Activated CD8-positive, alpha-beta T cell treated with anti-CD3 and anti-CD28 coated beads for 36 hours (primary cell): ENCODE results near the gene ERAL1. TPM values are rescaled to one million over a fixed set of nuclear protein-coding genes. Genes with fewer than 3 reads are reported as not detected.
"Not testable (repeated sequence)": the region's sequence is repeated elsewhere in the genome, so short reads cannot be mapped to it uniquely, and the experiment has no call there.

Experiments used
- ATAC-seq: fragments of 200-7000 bp; cut with Tn5 transposase; one replicate; pipeline ENCODE4 v1.10.0; 2021; ENCODE audit warnings: mild to moderate bottlenecking, moderate library complexity
- CTCF ChIA-PET: fragments of 350-600 bp; sonication (Branson Sonifier 250); formaldehyde crosslinking; loops from one replicate; lab custom pipeline; 2021; ENCODE audit warnings: antibody characterized with exemption; lab: Charles Lee
- POLR2A ChIA-PET: fragments of 350-600 bp; sonication (Branson Sonifier 250); formaldehyde crosslinking; loops from one replicate; lab custom pipeline; 2021; ENCODE audit warnings: antibody characterized with exemption; lab: Charles Lee
- DNase-seq: peaks from one replicate; pipeline ENCODE4 v3.0.0-alpha.2; 2020
- H3K27ac Mint-ChIP-seq: one replicate; pipeline ENCODE4 v1.8.0; 2021; ENCODE audit warnings: mild to moderate bottlenecking, mixed read lengths
- H3K27me3 Mint-ChIP-seq: one replicate; pipeline ENCODE4 v1.8.0; 2021; ENCODE audit warnings: mixed read lengths
- H3K36me3 Mint-ChIP-seq: one replicate; pipeline ENCODE4 v1.8.0; 2021; ENCODE audit warnings: low read depth, mixed read lengths
- H3K4me1 Mint-ChIP-seq: one replicate; pipeline ENCODE4 v1.8.0; 2021; ENCODE audit warnings: low read depth, mixed read lengths
- H3K4me3 Mint-ChIP-seq: one replicate; pipeline ENCODE4 v1.8.0; 2021; ENCODE audit warnings: mild to moderate bottlenecking, moderate library complexity, mixed read lengths
- H3K9me3 Mint-ChIP-seq: one replicate; pipeline ENCODE4 v1.8.0; 2021; ENCODE audit warnings: mixed read lengths
- CTCF ChIP-seq: fragments of 200-600 bp; IDR thresholded peaks from one replicate; pipeline ENCODE4 v1.8.0; 2022; ENCODE audit warnings: antibody characterized with exemption, mild to moderate bottlenecking
- intact Hi-C: fragments of 100-400 bp; cut with micrococcal nuclease; formaldehyde crosslinking; loops from one replicate; pipeline ENCODE4 v1.10.0; 2022
- total RNA-seq, 2 experiments: library from RNA; stranded (reverse); gene quantifications; one replicate each; pipeline ENCODE4 v1.2.3, GENCODE V29; 2021

ERAL1 gene
- total RNA-seq, 2 experiments from 2014 or later = 58.2 to 60.0 TPM

- intact Hi-C loops = loop anchor here (5.0 kb wide), 3 partner anchors 44 to 176 kb away; partner anchors contain the start of genes NEK8 and TLCD1
- POLR2A ChIA-PET = interaction anchor here (0.7 to 2.6 kb wide), 12 partner anchors 9 to 178 kb away, joined by 3 to 13 read pairs (median 6); partner anchors contain the start of gene NEK8
- Mint-ChIP-seq H3K9me3 (no peaks in the 10 kb centered on the region), H3K4me1 (peaks cover 31% of the 10 kb centered on the region), H3K4me3 (peak within 1 kb of the TSS; percentile 88), H3K27me3 (no peaks in the 10 kb centered on the region), H3K36me3 (peaks cover 36% of the 10 kb centered on the region), H3K27ac (peak within 1 kb of the TSS; percentile 86)
- ATAC-seq = peak; percentile 95
- TF ChIP-seq CTCF = peak; percentile 100
- CTCF ChIA-PET = interaction anchor here (0.5 to 9.3 kb wide), 30 partner anchors 8 to 256 kb away, joined by 3 to 61 read pairs (median 4); partner anchors contain the start of genes PHF12 and TLCD1
- DNase-seq = peak; percentile 93
Measured at GRCh38 chr17:28902819-28903545, 48.2 kb downstream of the ERAL1 start, which contains the start of gene DHRS13. DHRS13 (minus strand) TSS chr17:28903079; CDS start chr17:28902944, 135 bp downstream.

GRCh38 chr17:28903546-28903841 is 48.7 kb downstream of the ERAL1 start:
- DNase-seq, ATAC-seq, H3K27me3 Mint-ChIP-seq, H3K9me3 Mint-ChIP-seq: not testable (repeated sequence)
- Mint-ChIP-seq H3K36me3 (peaks cover 33% of the 10 kb centered on the region), H3K27ac (peak overlapping the region; percentile 5), H3K4me1 (peaks cover 26% of the 10 kb centered on the region), H3K4me3 (peak overlapping the region; percentile 88)
- CTCF ChIA-PET = interaction anchor here (0.5 to 9.3 kb wide), 17 partner anchors 8 to 177 kb away, joined by 3 to 61 read pairs (median 5); partner anchors contain the start of gene TLCD1
- intact Hi-C loops = loop anchor here (5.0 kb wide), 3 partner anchors 44 to 176 kb away; partner anchors contain the start of genes NEK8 and TLCD1
- POLR2A ChIA-PET = interaction anchor here (1.5 to 2.6 kb wide), 2 partner anchors 8 to 13 kb away, joined by 6 read pairs; no protein-coding TSS in a partner anchor

- H3K27ac Mint-ChIP-seq = no peak overlapping the region
- intact Hi-C loops = loop anchor here (5.0 kb wide), 3 partner anchors 43 to 177 kb away; partner anchors contain the start of genes NEK8 and TLCD1
- peaks cover 20% of the 10 kb centered on the region for H3K4me1 Mint-ChIP-seq
- POLR2A ChIA-PET = interaction anchor here (0.7 to 1.5 kb wide), 2 partner anchors 11 to 44 kb away, joined by 4 to 6 read pairs; no protein-coding TSS in a partner anchor
- ATAC-seq (no peak), DNase-seq (no peak)
- no peak for TF ChIP-seq CTCF
- CTCF ChIA-PET = interaction anchor here (3.6 to 9.3 kb wide), 2 partner anchors 12 to 56 kb away, joined by 25 to 61 read pairs; no protein-coding TSS in a partner anchor
- no peak overlapping the region for H3K4me3 Mint-ChIP-seq
- peaks cover 27% of the 10 kb centered on the region for H3K36me3 Mint-ChIP-seq
- no peaks in the 10 kb centered on the region for H3K9me3 Mint-ChIP-seq
- no peaks in the 10 kb centered on the region for H3K27me3 Mint-ChIP-seq
Measured at GRCh38 chr17:28904800-28905199, 50.0 kb downstream of the ERAL1 start.

- POLR2A ChIA-PET = interaction anchor here (0.9 to 1.4 kb wide), 2 partner anchors 9 to 63 kb away, joined by 3 to 5 read pairs; partner anchors contain the start of gene FLOT2
- no peak overlapping the region for H3K4me3 Mint-ChIP-seq
- CTCF ChIA-PET = interaction anchor here (0.9 to 5.2 kb wide), 5 partner anchors 10 to 142 kb away, joined by 3 to 32 read pairs (median 25); no protein-coding TSS in a partner anchor
- DNase-seq (no peak), ATAC-seq (no peak)
- no peaks in the 10 kb centered on the region for H3K27me3 Mint-ChIP-seq
- no peak for TF ChIP-seq CTCF
- no peaks in the 10 kb centered on the region for H3K9me3 Mint-ChIP-seq
- H3K4me1 Mint-ChIP-seq = peaks cover 10% of the 10 kb centered on the region
- H3K27ac Mint-ChIP-seq = no peak overlapping the region
- H3K36me3 Mint-ChIP-seq = peaks cover 33% of the 10 kb centered on the region
- intact Hi-C loops = no loop called here
Measured at GRCh38 chr17:28906276-28906675, 51.5 kb downstream of the ERAL1 start.

- no peak for TF ChIP-seq CTCF
- Mint-ChIP-seq H3K4me1 (peaks cover 5% of the 10 kb centered on the region), H3K4me3 (no peak overlapping the region), H3K27me3 (no peaks in the 10 kb centered on the region), H3K27ac (peak overlapping the region; percentile 47), H3K9me3 (no peaks in the 10 kb centered on the region), H3K36me3 (peaks cover 30% of the 10 kb centered on the region)
- DNase-seq = no peak
- intact Hi-C loops = no loop called here
- ChIA-PET POLR2A (interaction anchor here (0.9 to 1.4 kb wide), 3 partner anchors 9 to 64 kb away, joined by 3 to 5 read pairs (median 3); partner anchors contain the start of gene FLOT2), CTCF (interaction anchor here (0.9 to 5.2 kb wide), 7 partner anchors 10 to 156 kb away, joined by 3 to 32 read pairs (median 7); no protein-coding TSS in a partner anchor)
- ATAC-seq = no peak
Measured at GRCh38 chr17:28906706-28907438, 52.1 kb downstream of the ERAL1 start.
